Progenitor cell of endocrine pancreas (in vitro differentiated cells): Measurements from ENCODE around the gene CCDC38. TPM values are rescaled to one million over a fixed set of nuclear protein-coding genes. Genes with fewer than 3 reads are reported as not detected.

ENCODE experiments used
- DNase-seq: peaks from one replicate; pipeline ENCODE4 v3.0.0; 2021; ENCODE audit warnings: low spot score; ENCODE audit not compliant: unreplicated experiment
- H3K27ac Mint-ChIP-seq: 2 replicates; pipeline ENCODE4 v1.8.0; 2021; ENCODE audit warnings: mild to moderate bottlenecking, moderate library complexity, mixed read lengths
- H3K27me3 Mint-ChIP-seq: 2 replicates; pipeline ENCODE4 v1.8.0; 2021; ENCODE audit warnings: mixed read lengths
- H3K36me3 Mint-ChIP-seq: 2 replicates; pipeline ENCODE4 v1.8.0; 2022; ENCODE audit warnings: mixed read lengths; ENCODE audit not compliant: insufficient read depth
- H3K4me1 Mint-ChIP-seq: 2 replicates; pipeline ENCODE4 v1.8.0; 2021; ENCODE audit warnings: low read depth, mixed read lengths
- H3K4me3 Mint-ChIP-seq: 2 replicates; pipeline ENCODE4 v1.8.0; 2021; ENCODE audit warnings: low read depth, mild to moderate bottlenecking, moderate library complexity, mixed read lengths
- H3K9me3 Mint-ChIP-seq: 2 replicates; pipeline ENCODE4 v1.8.0; 2021; ENCODE audit warnings: low read depth, mixed read lengths
- CTCF ChIP-seq: fragments of 200-600 bp; sonication (generic); IDR thresholded peaks from one replicate; pipeline ENCODE4 v1.5.0; 2021; ENCODE audit warnings: antibody characterized with exemption, mild to moderate bottlenecking; ENCODE audit not compliant: unreplicated experiment
- total RNA-seq: library from RNA; stranded (reverse); gene quantifications from 2 replicates; pipeline ENCODE4 v1.2.1, GENCODE V29; 2021

CCDC38 gene
- total RNA-seq, 1 donor from 2014 or later, result not detected

GRCh38 chr12:95962222-95962621, 19.8 kb upstream of the CCDC38 start:
- peaks cover 9% of the 10 kb centered on the region for H3K4me1 Mint-ChIP-seq
- no peak overlapping the region for H3K27ac Mint-ChIP-seq
- DNase-seq, result no peak
- H3K36me3 Mint-ChIP-seq, result no peaks in the 10 kb centered on the region
- no peak overlapping the region for H3K4me3 Mint-ChIP-seq
- no peaks in the 10 kb centered on the region for H3K9me3 Mint-ChIP-seq
- TF ChIP-seq CTCF, result no peak
- no peaks in the 10 kb centered on the region for H3K27me3 Mint-ChIP-seq

- Mint-ChIP-seq H3K4me1 (no peaks in the 10 kb centered on the region), H3K27ac (no peak overlapping the region), H3K27me3 (no peaks in the 10 kb centered on the region), H3K36me3 (no peaks in the 10 kb centered on the region), H3K4me3 (no peak overlapping the region), H3K9me3 (no peaks in the 10 kb centered on the region)
- TF ChIP-seq CTCF, result no peak
- DNase-seq, result no peak
Measured at GRCh38 chr12:95960241-95960640, 17.8 kb upstream of the CCDC38 start.

GRCh38 chr12:95959107-95959506, 16.7 kb upstream of the CCDC38 start:
- Mint-ChIP-seq H3K27me3 (no peaks in the 10 kb centered on the region), H3K4me3 (no peak overlapping the region), H3K4me1 (no peaks in the 10 kb centered on the region), H3K9me3 (no peaks in the 10 kb centered on the region), H3K27ac (no peak overlapping the region), H3K36me3 (no peaks in the 10 kb centered on the region)
- peak; percentile 14 for TF ChIP-seq CTCF
- DNase-seq, result no peak

- H3K4me3 Mint-ChIP-seq, result no peak overlapping the region
- H3K27me3 Mint-ChIP-seq, result no peaks in the 10 kb centered on the region
- DNase-seq, result no peak
- TF ChIP-seq CTCF, result no peak
- no peaks in the 10 kb centered on the region for H3K36me3 Mint-ChIP-seq
- no peaks in the 10 kb centered on the region for H3K4me1 Mint-ChIP-seq
- H3K27ac Mint-ChIP-seq, result no peak overlapping the region
- H3K9me3 Mint-ChIP-seq, result no peaks in the 10 kb centered on the region
Measured at GRCh38 chr12:95956557-95957145, 14.2 kb upstream of the CCDC38 start.

- no peak for TF ChIP-seq CTCF
- H3K27me3 Mint-ChIP-seq, result no peaks in the 10 kb centered on the region
- no peaks in the 10 kb centered on the region for H3K4me1 Mint-ChIP-seq
- no peak for DNase-seq
- H3K27ac Mint-ChIP-seq, result no peak overlapping the region
- H3K9me3 Mint-ChIP-seq, result peaks cover 3% of the 10 kb centered on the region
- no peak overlapping the region for H3K4me3 Mint-ChIP-seq
- no peaks in the 10 kb centered on the region for H3K36me3 Mint-ChIP-seq
Measured at GRCh38 chr12:95955549-95956159, 13.2 kb upstream of the CCDC38 start.
